Gastroesophageal sphincter (tissue), 4 donors: ENCODE measurements around the gene RAI1. TPM values are rescaled to one million over a fixed set of nuclear protein-coding genes. Genes with fewer than 3 reads are reported as not detected.

Experiments
- ATAC-seq: fragments of 150-250 bp; one replicate; pipeline ENCODE4 v1.9.1; 2016; ENCODE audit warnings: mild to moderate bottlenecking, moderate library complexity
- H3K27ac ChIP-seq, 4 donors: fragments of 200-600 bp; sonication (generic) in 3 of 4; 1 replicate in 3 of 4; 2 replicates in 1 of 4; pipeline ENCODE4 v1.5.1; 2016 to 2019
- H3K27me3 ChIP-seq: fragments of 200-600 bp; sonication (generic); one replicate; pipeline ENCODE4 v1.5.1; 2019
- H3K36me3 ChIP-seq, 2 donors: fragments of 200-600 bp; sonication (generic); one replicate each; pipeline ENCODE4 v1.5.1; 2019; ENCODE audit warnings: control low read depth in 1 of 2
- H3K4me1 ChIP-seq, 3 donors: fragments of 200-600 bp; sonication (generic); 1 replicate in 2 of 3; 2 replicates in 1 of 3; pipeline ENCODE4 v1.5.1; 2016 to 2019; ENCODE audit warnings: control low read depth in 2 of 3
- H3K4me3 ChIP-seq, 2 donors: fragments of 200-600 bp; sonication (generic); one replicate each; pipeline ENCODE4 v1.5.1; 2019; ENCODE audit warnings: mild to moderate bottlenecking in 1 of 2, moderate library complexity in 1 of 2
- H3K9me3 ChIP-seq, 3 donors: fragments of 200-600 bp; sonication (generic); one replicate each; pipeline ENCODE4 v1.5.1; 2017 to 2019; ENCODE audit warnings: control low read depth in 2 of 3
- CTCF ChIP-seq, 4 experiments: fragments of 200-600 bp in 2 of 4; fragments of 450-650 bp in 2 of 4; sonication (generic) in 1 of 4; IDR thresholded peaks; one replicate each; pipeline ENCODE4 v1.5.1; 2017 to 2019; ENCODE audit warnings: antibody characterized with exemption in 4 of 4, mild to moderate bottlenecking in 2 of 4, moderate library complexity in 2 of 4
- EP300 ChIP-seq: sonication (generic); formaldehyde crosslinking; IDR thresholded peaks from one replicate; pipeline ENCODE4 v1.6.1; 2017; ENCODE audit warnings: antibody characterized with exemption, mild to moderate bottlenecking
- POLR2A ChIP-seq, 2 donors: fragments of 450-650 bp; IDR thresholded peaks; one replicate each; pipeline ENCODE4 v1.6.1; 2017; ENCODE audit warnings: antibody characterized with exemption in 2 of 2, mild to moderate bottlenecking in 2 of 2, moderate library complexity in 1 of 2
- POLR2AphosphoS5 ChIP-seq: sonication (generic); formaldehyde crosslinking; IDR thresholded peaks from one replicate; pipeline ENCODE4 v1.6.1; 2017; ENCODE audit warnings: antibody characterized with exemption
- WGBS, 2 donors: methylation state at CpG; one replicate each; pipeline ENCODE4 v1.1.5; 2018; ENCODE audit warnings: low coverage in 1 of 2; 5-methylcytosine and 5-hydroxymethylcytosine counted together
- total RNA-seq, 4 donors: library from RNA; depleted of rRNA; stranded (reverse); fragments of >200 nt; gene quantifications; one replicate each; pipeline ENCODE4 v1.1.0, GENCODE V29; 2016

RAI1 gene
- total RNA-seq, 4 donors from 2014 or later = 15.9 to 39.7 (median 28.3) TPM

GRCh38 chr17:17847118-17847689, 165.9 kb downstream of the RAI1 start:
- WGBS, 2 donors = 0 to 100% methylated on average over 1 of the region's 17 CpGs
- Histone ChIP-seq H3K27me3 (no peaks in the 10 kb centered on the region), H3K9me3 (no peaks in the 10 kb centered on the region), H3K4me3 (no peak overlapping the region), H3K4me1 (peaks cover 4 to 40% (median 25%) of the 10 kb centered on the region in 3 donors), H3K27ac (no peak overlapping the region), H3K36me3 (peaks cover 0 to 44% of the 10 kb centered on the region in 2 donors)
- TF ChIP-seq POLR2A (IDR thresholded peaks at IDR 0.05) = no peak
- TF ChIP-seq CTCF (IDR thresholded peaks at IDR 0.05) = no peak
- TF ChIP-seq EP300 = no peak
- TF ChIP-seq POLR2AphosphoS5 = no peak
- no peak for ATAC-seq

- no peak for TF ChIP-seq POLR2A (IDR thresholded peaks at IDR 0.05)
- no peak for TF ChIP-seq POLR2AphosphoS5
- no peak for TF ChIP-seq EP300
- TF ChIP-seq CTCF (IDR thresholded peaks at IDR 0.05) = no peak
- Histone ChIP-seq H3K36me3 (peaks cover 0 to 47% of the 10 kb centered on the region in 2 donors), H3K4me3 (no peak overlapping the region), H3K27ac (peak overlapping the region in 2 of 4 donors; percentile 75 to 79), H3K27me3 (no peaks in the 10 kb centered on the region), H3K4me1 (peaks cover 4 to 40% (median 25%) of the 10 kb centered on the region in 3 donors), H3K9me3 (no peaks in the 10 kb centered on the region)
- ATAC-seq = no peak
- WGBS, 2 donors = no CpG with 5 or more reads among the region's 5 CpGs
Observed at GRCh38 chr17:17847726-17848125, 166.5 kb downstream of the RAI1 start.

GRCh38 chr17:17848311-17849082, 167.2 kb downstream of the RAI1 start:
- Histone ChIP-seq H3K9me3 (no peaks in the 10 kb centered on the region), H3K27ac (peak overlapping the region in 3 of 4 donors; percentile 75 to 79 (median 75)), H3K4me1 (peaks cover 4 to 47% (median 25%) of the 10 kb centered on the region in 3 donors), H3K4me3 (no peak overlapping the region), H3K27me3 (no peaks in the 10 kb centered on the region), H3K36me3 (peaks cover 0 to 47% of the 10 kb centered on the region in 2 donors)
- ATAC-seq = no peak
- no peak for TF ChIP-seq POLR2AphosphoS5
- 86 to 93% methylated on average over 1 to 2 of the region's 10 CpGs for WGBS, 2 donors

- Histone ChIP-seq H3K27me3 (no peaks in the 10 kb centered on the region), H3K4me1 (peaks cover 4 to 52% (median 25%) of the 10 kb centered on the region in 3 donors), H3K4me3 (no peak overlapping the region), H3K36me3 (peaks cover 0 to 47% of the 10 kb centered on the region in 2 donors), H3K9me3 (no peaks in the 10 kb centered on the region), H3K27ac (peak overlapping the region; percentile 36 to 79 (median 75))
- peak; percentile 68 for TF ChIP-seq POLR2AphosphoS5
- TF ChIP-seq EP300 = no peak
- TF ChIP-seq POLR2A (IDR thresholded peaks at IDR 0.05) = no peak
- ATAC-seq = peak; percentile 69
- 12 to 72% methylated on average over 3 to 4 of the region's 5 CpGs for WGBS, 2 donors
Observed at GRCh38 chr17:17849147-17849820, 168.0 kb downstream of the RAI1 start.

GRCh38 chr17:17849845-17850373, 168.7 kb downstream of the RAI1 start:
- Histone ChIP-seq H3K9me3 (no peaks in the 10 kb centered on the region), H3K36me3 (peaks cover 0 to 47% of the 10 kb centered on the region in 2 donors), H3K27me3 (no peaks in the 10 kb centered on the region), H3K4me3 (no peak overlapping the region), H3K27ac (peak overlapping the region; percentile 36 to 79 (median 75)), H3K4me1 (peaks cover 4 to 58% (median 27%) of the 10 kb centered on the region in 3 donors)
- TF ChIP-seq POLR2A (IDR thresholded peaks at IDR 0.05) (no peak), CTCF (IDR thresholded peaks at IDR 0.05) (peak in 3 of 4 experiments; percentile 22 to 57 (median 27)), POLR2AphosphoS5 (no peak), EP300 (no peak)
- ATAC-seq = peak; percentile 47
- 50% methylated on average over 1 of the region's 2 CpGs; no CpG with 5 or more reads in 1 of the 2 donors for WGBS, 2 donors
